Measurements from ENCODE around the gene HIGD2A. TPM values are rescaled to one million over a fixed set of nuclear protein-coding genes. Genes with fewer than 3 reads are reported as not detected.

The HIGD2A gene
- total RNA-seq, 4 donors from 2014 or later = 105 to 134 (median 116) TPM

- DNase-seq (ENCODE audit: low spot score) = no peak
- no peak for ATAC-seq (ENCODE audit: low FRiP score)
- TF ChIP-seq CTCF (IDR thresholded peaks at IDR 0.05) = no peak
Measured at GRCh38 chr5:176382721-176383120, 5.8 kb upstream of the HIGD2A start.

- DNase-seq (ENCODE audit: low spot score) (no peak), ATAC-seq (ENCODE audit: low FRiP score) (no peak)
- no peak for TF ChIP-seq CTCF (IDR thresholded peaks at IDR 0.05)
Measured at GRCh38 chr5:176383248-176383905, 5.2 kb upstream of the HIGD2A start.

- no peak for DNase-seq (ENCODE audit: low spot score)
- no peak for TF ChIP-seq CTCF (IDR thresholded peaks at IDR 0.05)
- no peak for ATAC-seq (ENCODE audit: low FRiP score)
Measured at GRCh38 chr5:176383961-176384360, 4.6 kb upstream of the HIGD2A start.

- no peak for ATAC-seq (ENCODE audit: low FRiP score)
- DNase-seq (ENCODE audit: low spot score) = no peak
- TF ChIP-seq CTCF (IDR thresholded peaks at IDR 0.05) = no peak
Measured at GRCh38 chr5:176384366-176384930, 4.1 kb upstream of the HIGD2A start.

GRCh38 chr5:176384991-176385390 lies 3.6 kb upstream of the HIGD2A start:
- DNase-seq (ENCODE audit: low spot score) = no peak
- TF ChIP-seq CTCF (IDR thresholded peaks at IDR 0.05) = no peak

GRCh38 chr5:176386491-176386890 lies 2.1 kb upstream of the HIGD2A start:
- TF ChIP-seq CTCF (IDR thresholded peaks at IDR 0.05) = no peak
- DNase-seq (ENCODE audit: low spot score) = no peak
- ATAC-seq (ENCODE audit: low FRiP score) = no peak

More at GRCh38 chr5:176384991-176385390, 3.6 kb upstream of the HIGD2A start:
- ATAC-seq (ENCODE audit: low FRiP score) = no peak

- TF ChIP-seq CTCF (IDR thresholded peaks at IDR 0.05) = no peak
- ATAC-seq (ENCODE audit: low FRiP score) (no peak), DNase-seq (ENCODE audit: low spot score) (no peak)
Measured at GRCh38 chr5:176387384-176387925, 1.1 kb upstream of the HIGD2A start.
